ENCODE measurements around the gene IER3IP1. TPM values are rescaled to one million over a fixed set of nuclear protein-coding genes. Genes with fewer than 3 reads are reported as not detected.
"Not testable (repeated sequence)": the region's sequence is repeated elsewhere in the genome, so short reads cannot be mapped to it uniquely, and the experiment has no call there.

The IER3IP1 gene
- total and polyA plus RNA-seq, 8 donors, result under 0.01 to 39.1 (median 12.0) TPM

GRCh38 chr18:47206945-47207637 is 30.9 kb upstream of the IER3IP1 start:
- peaks cover 0 to 18% (median 0%) of the 10 kb centered on the region in 3 donors for H3K27me3 ChIP-seq
- TF ChIP-seq CTCF (IDR thresholded peaks at IDR 0.05) (no peak), EP300 (IDR thresholded peaks at IDR 0.05) (no peak), POLR2A (IDR thresholded peaks at IDR 0.05) (no peak), POLR2AphosphoS5 (IDR thresholded peaks at IDR 0.05) (no peak)
- H3K4me3 ChIP-seq, result no peak overlapping the region
- intact Hi-C loops (cut with DNase I; ENCODE audit: low total_unique reads), result loop anchor here (5.0 kb wide), 1 partner anchor 105 kb away; no protein-coding TSS in a partner anchor
- no peaks in the 10 kb centered on the region for H3K9me3 ChIP-seq
- no peak for DNase-seq
- H3K4me1 ChIP-seq, result no peaks in the 10 kb centered on the region
- H3K36me3 ChIP-seq, result no peaks in the 10 kb centered on the region
- 46 to 67% (median 57%) methylated on average over 2 of the region's 2 CpGs for WGBS, 5 donors
- no peak overlapping the region for H3K27ac ChIP-seq

GRCh38 chr18:47204908-47205522 is 28.9 kb upstream of the IER3IP1 start:
- H3K36me3 ChIP-seq, result no peaks in the 10 kb centered on the region
- H3K4me1 ChIP-seq, result no peaks in the 10 kb centered on the region
- no peaks in the 10 kb centered on the region for H3K9me3 ChIP-seq
- peak; percentile 45 to 70 for DNase-seq
- H3K27ac ChIP-seq, result no peak overlapping the region
- WGBS, 5 donors, result 34 to 55% (median 46%) methylated on average over 3 of the region's 3 CpGs
- TF ChIP-seq EP300 (IDR thresholded peaks at IDR 0.05) (no peak), POLR2A (IDR thresholded peaks at IDR 0.05) (no peak), CTCF (IDR thresholded peaks at IDR 0.05) (peak in 5 of 7 experiments; percentile 48 to 81 (median 68))
- intact Hi-C loops (cut with DNase I; ENCODE audit: low total_unique reads), result loop anchor here (5.0 kb wide), 1 partner anchor 103 kb away; no protein-coding TSS in a partner anchor
- peaks cover 0 to 8% (median 0%) of the 10 kb centered on the region in 3 donors for H3K27me3 ChIP-seq
- no peak overlapping the region for H3K4me3 ChIP-seq

GRCh38 chr18:47203626-47204464 is 27.7 kb upstream of the IER3IP1 start:
- H3K4me3 ChIP-seq, result no peak overlapping the region
- H3K4me1 ChIP-seq, result no peaks in the 10 kb centered on the region
- intact Hi-C loops (cut with DNase I; ENCODE audit: low total_unique reads), result no loop called here
- TF ChIP-seq CTCF (IDR thresholded peaks at IDR 0.05) (no peak), POLR2A (IDR thresholded peaks at IDR 0.05) (no peak), EP300 (IDR thresholded peaks at IDR 0.05) (no peak), POLR2AphosphoS5 (IDR thresholded peaks at IDR 0.05) (no peak)
- H3K36me3 ChIP-seq, result no peaks in the 10 kb centered on the region
- WGBS, 5 donors, result 42 to 70% (median 58%) methylated on average over 3 of the region's 3 CpGs
- H3K27me3 ChIP-seq, result no peaks in the 10 kb centered on the region
- no peak for DNase-seq
- H3K27ac ChIP-seq, result no peak overlapping the region
- H3K9me3 ChIP-seq, result no peaks in the 10 kb centered on the region

- H3K4me3 ChIP-seq; H3K27ac ChIP-seq; H3K9me3 ChIP-seq; H3K4me1 ChIP-seq; intact Hi-C loops (cut with DNase I; ENCODE audit: low total_unique reads); DNase-seq; H3K36me3 ChIP-seq: not testable (repeated sequence)
- H3K27me3 ChIP-seq, result peaks cover 0 to 16% (median 4%) of the 10 kb centered on the region in 3 donors
- 55 to 68% (median 64%) methylated on average over 3 of the region's 3 CpGs for WGBS, 5 donors
Observed at GRCh38 chr18:47195961-47196360, 19.8 kb upstream of the IER3IP1 start.
